Panc1 (cell line): ENCODE measurements around the gene PROM2. TPM values are rescaled to one million over a fixed set of nuclear protein-coding genes. Genes with fewer than 3 reads are reported as not detected.

Source experiments
- ATAC-seq: fragments of 200-7000 bp; cut with Tn5 transposase; 2 replicates; pipeline ENCODE4 v1.9.1; 2020; ENCODE audit warnings: mild to moderate bottlenecking, moderate library complexity
- BruUV-seq: library from RNA; stranded (reverse); fragments of 400-500 nt; replicated peaks from 2 replicates; lab custom pipeline; 2021; lab: Mats Ljungman, UMichigan
- CTCF ChIA-PET: fragments of 300-600 bp; sonication (Branson Sonifier 250); formaldehyde crosslinking; loops from one replicate; lab custom pipeline; 2022; ENCODE audit warnings: antibody characterized with exemption; lab: Charles Lee
- POLR2A ChIA-PET: fragments of 300-600 bp; sonication (Branson Sonifier 250); formaldehyde crosslinking; loops from one replicate; lab custom pipeline; 2022; ENCODE audit warnings: antibody characterized with exemption; lab: Charles Lee
- DNase-seq: peaks from one replicate; pipeline ENCODE4 v3.0.0-alpha.2; 2010; ENCODE audit warnings: low read depth, low spot score
- H3K27ac ChIP-seq: 2 replicates; pipeline ENCODE4 v1.5.1; 2011; ENCODE audit warnings: mild to moderate bottlenecking, low read length, inconsistent platforms
- H3K27me3 ChIP-seq: fragments of 200-500 bp; sonication (Bioruptor generic); 2 replicates; pipeline ENCODE4 v1.6.0; 2014; ENCODE audit warnings: low read length, inconsistent platforms; ENCODE audit not compliant: control insufficient read depth, insufficient read depth
- H3K36me3 ChIP-seq: fragments of 200-500 bp; sonication (Bioruptor generic); 2 replicates; pipeline ENCODE4 v1.5.1; 2014; ENCODE audit warnings: inconsistent platforms, mild to moderate bottlenecking, low read length, moderate library complexity; ENCODE audit not compliant: control insufficient read depth, insufficient read depth
- H3K4me1 ChIP-seq: 2 replicates; pipeline ENCODE4 v1.5.1; 2011; ENCODE audit warnings: inconsistent platforms, mild to moderate bottlenecking, low read length, moderate library complexity; ENCODE audit not compliant: control insufficient read depth, insufficient read depth
- H3K4me3 ChIP-seq, 2 experiments: 2 replicates each; pipeline ENCODE4 v1.5.1; 2011 to 2012; ENCODE audit warnings: low read depth in 2 of 2, low read length in 2 of 2, mild to moderate bottlenecking in 2 of 2, inconsistent platforms in 1 of 2, moderate library complexity in 1 of 2
- H3K9me3 ChIP-seq: fragments of 200-500 bp; sonication (Bioruptor generic); 2 replicates; pipeline ENCODE4 v1.5.1; 2014; ENCODE audit warnings: low read depth, mild to moderate bottlenecking, inconsistent platforms, low read length, moderate library complexity; ENCODE audit not compliant: control insufficient read depth, insufficient read depth
- CTCF ChIP-seq: fragments of 450-650 bp; IDR thresholded peaks from 2 replicates; pipeline ENCODE4 v1.5.1; 2017; ENCODE audit warnings: mild to moderate bottlenecking
- POLR2AphosphoS5 ChIP-seq: IDR thresholded peaks from 2 replicates; pipeline ENCODE4 v1.6.1; 2012; ENCODE audit warnings: mild to moderate bottlenecking, low read depth, low read length, moderate library complexity
- REST ChIP-seq, 2 experiments: IDR thresholded peaks; 2 replicates each; pipeline ENCODE4 v1.6.1; 2011 to 2012; ENCODE audit warnings: low read depth in 2 of 2, control low read depth in 1 of 2, low read length in 1 of 2, mild to moderate bottlenecking in 1 of 2, moderate library complexity in 1 of 2; ENCODE audit not compliant: insufficient read depth in 1 of 2
- SIN3A ChIP-seq: IDR thresholded peaks from 2 replicates; pipeline ENCODE4 v1.6.1; 2012; ENCODE audit warnings: low read depth, mild to moderate bottlenecking, low read length, moderate library complexity, borderline replicate concordance; ENCODE audit not compliant: insufficient read depth
- TCF7L2 ChIP-seq: IDR thresholded peaks from 2 replicates; pipeline ENCODE4 v1.6.1; 2011; ENCODE audit warnings: mild to moderate bottlenecking, low read depth, low read length, inconsistent platforms
- in situ Hi-C: cut with HindIII; loops from 2 replicates; pipeline ENCODE4 v1.10.0; 2016; ENCODE audit warnings: low sequenced_read_pairs, low pct_unique_long_range_greater_than_20kb
- intact Hi-C: fragments of 100-400 bp; cut with micrococcal nuclease; formaldehyde crosslinking; loops from one replicate; pipeline ENCODE4 v1.10.0; 2022; ENCODE audit not compliant: unreplicated experiment
- total RNA-seq: library from RNA; stranded (reverse); gene quantifications from one replicate; pipeline ENCODE4 v1.2.1, GENCODE V29; 2021; ENCODE audit not compliant: unreplicated experiment

The PROM2 gene
- total RNA-seq, 1 experiment from 2014 or later, result 1.4 TPM

- peak overlapping the region; percentile 82 for H3K27ac ChIP-seq
- TF ChIP-seq CTCF (no peak), SIN3A (no peak), POLR2AphosphoS5 (peak; percentile 53; the same call in 1 of the 2 replicates), TCF7L2 (peak; percentile 82), REST (IDR thresholded peaks at IDR 0.05; ENCODE audit: insufficient read depth in 1 of 2, low read depth in 2 of 2, low read length in 1 of 2) (no peak)
- no peaks in the 10 kb centered on the region for H3K36me3 ChIP-seq
- peaks cover 36% of the 10 kb centered on the region for H3K4me1 ChIP-seq
- CTCF ChIA-PET, result no interaction called here
- intact Hi-C loops (no loop called here), in situ Hi-C loops (no loop called here)
- no TSS peak for BruUV-seq
- no peaks in the 10 kb centered on the region for H3K27me3 ChIP-seq
- no peak overlapping the region; a peak in 1 of 4 replicates for H3K4me3 ChIP-seq
- POLR2A ChIA-PET, result no interaction called here
- peak; percentile 67 for DNase-seq
- H3K9me3 ChIP-seq, result no peaks in the 10 kb centered on the region
- peak; percentile 89 for ATAC-seq
Measured at GRCh38 chr2:95333888-95334338, 59.7 kb downstream of the PROM2 start.

- ChIA-PET CTCF (interaction anchor here (0.6 to 0.9 kb wide), 2 partner anchors 10 to 614 kb away, joined by 3 read pairs; no protein-coding TSS in a partner anchor), POLR2A (no interaction called here)
- DNase-seq (no peak), ATAC-seq (no peak)
- Histone ChIP-seq H3K4me3 (no peak overlapping the region), H3K27ac (peak overlapping the region; percentile 82), H3K27me3 (no peaks in the 10 kb centered on the region), H3K9me3 (no peaks in the 10 kb centered on the region), H3K4me1 (peaks cover 34% of the 10 kb centered on the region), H3K36me3 (no peaks in the 10 kb centered on the region)
- TF ChIP-seq POLR2AphosphoS5 (no peak), SIN3A (no peak), TCF7L2 (no peak), REST (IDR thresholded peaks at IDR 0.05; ENCODE audit: insufficient read depth in 1 of 2, low read depth in 2 of 2, low read length in 1 of 2) (no peak), CTCF (no peak)
- no TSS peak for BruUV-seq
- intact Hi-C loops (no loop called here), in situ Hi-C loops (no loop called here)
Measured at GRCh38 chr2:95334916-95335641, 60.8 kb downstream of the PROM2 start.
